NOMO-1 treated with DMSO at 0.1 percent for 48 hours (cell line): ENCODE results near the gene DHX35.

Experiments
- DNase-seq: peaks from one replicate; lab custom pipeline; 2025; ENCODE audit not compliant: unreplicated experiment; lab: John Stamatoyannopoulos, UW

DHX35 gene

GRCh38 chr20:39019027-39019426, 56.9 kb downstream of the DHX35 start:
- DNase-seq = no peak

- DNase-seq = no peak
These were observed 57.7 kb downstream of the DHX35 start for GRCh38 chr20:39019805-39020325.

- DNase-seq = no peak
These were observed 59.6 kb downstream of the DHX35 start for GRCh38 chr20:39021748-39022147.

- DNase-seq = no peak
These were observed 63.7 kb downstream of the DHX35 start for GRCh38 chr20:39025883-39026282.

- no peak for DNase-seq
These were observed 67.2 kb downstream of the DHX35 start for GRCh38 chr20:39029364-39029763.

GRCh38 chr20:39032997-39033396, 70.9 kb downstream of the DHX35 start:
- no peak for DNase-seq

GRCh38 chr20:39036011-39036410, 73.9 kb downstream of the DHX35 start:
- no peak for DNase-seq

DNA sequence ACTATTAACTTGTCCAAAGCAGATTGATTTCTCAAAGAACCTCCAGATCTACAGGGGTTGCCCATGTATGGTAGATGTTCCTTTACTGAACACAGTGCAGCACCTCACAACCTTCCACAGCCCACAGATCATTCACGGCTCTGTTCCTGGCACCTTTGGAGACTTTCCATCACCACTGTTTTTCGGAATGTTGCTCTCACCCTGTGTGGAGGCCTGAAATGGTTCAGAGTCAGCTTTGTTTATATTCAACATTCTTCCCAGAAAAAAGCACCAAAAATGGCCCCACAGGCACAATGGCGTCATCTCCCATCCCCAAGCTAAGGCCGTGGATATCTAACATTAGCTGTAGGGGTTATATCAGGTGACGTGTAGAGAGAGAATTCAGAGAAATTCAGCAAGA, 74.7 kb downstream of the DHX35 start:
- DNase-seq = no peak

DNA sequence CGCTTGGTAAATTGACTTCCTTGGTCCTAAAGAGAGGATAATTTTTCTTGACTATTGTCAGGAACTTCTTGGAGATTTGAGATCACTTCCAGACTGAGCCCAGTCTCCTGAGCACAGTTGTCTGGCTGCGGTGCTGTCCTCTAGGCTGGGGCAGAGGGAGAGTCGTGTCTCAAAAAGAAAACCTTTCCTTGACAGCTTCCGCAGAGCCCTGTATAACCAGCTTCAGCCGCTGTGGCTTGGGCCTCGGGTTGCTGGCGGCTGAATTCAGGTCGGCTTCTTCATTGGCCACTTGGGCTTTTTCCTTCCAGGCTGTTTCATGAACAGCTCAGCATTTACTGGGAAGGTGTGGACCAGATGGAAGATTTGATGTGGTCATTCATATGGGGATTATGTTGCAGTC, 75.9 kb downstream of the DHX35 start:
- DNase-seq = no peak

- DNase-seq = no peak
These were observed 76.4 kb downstream of the DHX35 start for GRCh38 chr20:39038495-39038894.

DNA sequence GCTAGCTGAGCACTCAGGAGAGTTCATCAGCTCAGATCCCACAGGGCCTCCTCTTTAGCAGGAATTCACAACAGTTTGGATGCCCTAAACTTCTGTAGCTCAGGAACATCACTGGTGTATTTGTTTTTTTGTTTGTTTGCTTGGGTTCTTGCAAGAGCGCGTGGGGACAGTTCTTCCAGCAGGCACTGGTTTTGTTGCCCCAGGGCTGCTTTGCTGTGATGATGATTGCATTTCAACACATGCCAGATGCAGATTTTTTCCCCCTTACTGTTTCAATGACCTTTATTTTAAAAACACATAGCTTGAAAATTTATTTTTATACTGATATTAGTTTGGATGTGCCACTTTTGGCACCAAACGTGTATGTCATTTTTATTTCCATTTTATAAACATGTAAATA, 77.1 kb downstream of the DHX35 start:
- DNase-seq = no peak

DNA sequence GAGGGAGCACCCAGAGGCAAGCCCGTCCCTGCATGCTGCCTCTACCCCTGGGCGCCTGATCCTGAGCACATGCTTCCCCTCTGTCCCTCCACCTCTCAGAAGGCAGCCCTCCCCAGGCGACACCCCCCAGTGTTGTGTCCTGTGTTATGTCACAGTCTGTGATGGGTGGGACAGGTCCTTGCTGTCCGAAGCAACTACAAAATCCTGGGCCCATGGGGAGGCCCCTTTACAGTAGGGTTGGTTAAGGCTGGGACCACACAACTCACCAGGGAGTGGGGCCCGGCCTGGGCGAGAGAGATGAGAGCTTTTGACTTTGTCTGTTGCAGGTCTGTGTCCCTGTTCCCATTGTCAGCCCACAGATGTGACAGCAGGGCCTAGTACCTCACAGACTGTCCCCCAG, 78.0 kb downstream of the DHX35 start:
- DNase-seq = no peak

DNA sequence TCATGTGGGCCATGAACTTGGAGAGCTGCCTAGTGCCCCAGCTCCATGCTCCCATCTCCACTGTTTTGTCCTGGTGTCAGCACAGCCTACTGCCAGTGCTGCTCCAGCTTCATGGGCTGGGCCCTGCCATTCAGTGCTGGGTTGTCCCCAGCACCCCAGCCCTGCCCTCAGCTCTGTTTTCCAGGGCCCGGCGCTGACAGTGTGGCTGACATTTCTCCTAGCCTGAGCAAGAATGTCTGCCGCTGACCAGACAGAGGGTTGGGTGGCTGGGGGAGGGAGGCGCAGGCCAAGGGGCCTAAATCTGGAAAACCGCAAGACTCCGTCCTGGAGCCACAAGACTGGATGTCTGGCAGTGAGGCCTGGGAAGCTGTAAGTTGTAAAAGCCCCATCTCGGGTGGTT, 78.9 kb downstream of the DHX35 start:
- DNase-seq = no peak

DNA sequence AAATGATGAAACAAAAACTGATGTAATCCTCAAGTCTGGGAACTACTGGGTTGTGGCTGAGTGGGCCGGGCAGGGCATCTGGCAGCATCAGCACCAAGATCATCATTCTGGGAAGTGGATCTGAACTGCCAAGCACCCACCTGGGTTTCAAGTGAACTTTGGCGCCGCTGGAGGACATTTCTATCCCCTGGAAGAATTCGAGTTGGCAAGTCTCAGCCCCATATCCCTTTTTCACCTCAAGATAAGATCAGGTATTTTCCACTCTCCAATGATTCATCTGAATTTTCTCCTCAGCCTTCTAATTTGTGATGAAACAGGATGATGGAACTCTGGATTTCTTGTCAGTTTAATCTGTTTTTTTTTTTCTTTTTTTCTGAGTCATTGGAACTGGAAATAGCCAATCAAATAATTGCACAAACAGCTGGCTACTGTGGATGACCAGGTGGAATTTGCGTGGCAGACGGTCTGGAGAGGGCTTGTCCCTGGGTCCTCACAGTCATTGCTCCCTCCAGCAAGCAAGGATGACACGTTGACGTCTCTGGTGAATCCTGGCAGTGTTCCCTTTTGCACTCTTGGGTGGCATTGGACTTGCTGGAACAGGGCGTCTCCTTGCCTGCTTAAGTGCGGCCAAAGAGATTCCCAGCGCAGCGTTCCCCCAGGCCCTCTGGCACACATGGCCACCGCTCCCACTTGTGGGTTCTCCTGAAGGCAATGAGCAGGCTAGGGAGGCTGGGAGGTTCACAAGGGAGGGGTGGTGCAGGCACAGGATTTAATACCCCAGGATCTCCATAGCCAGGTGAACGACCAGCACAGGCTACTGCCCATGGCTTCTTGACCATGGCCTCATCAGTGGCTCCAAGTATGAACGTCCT, 80.4 kb downstream of the DHX35 start:
- no peak for DNase-seq

GRCh38 chr20:39044501-39044900, 82.4 kb downstream of the DHX35 start:
- DNase-seq = no peak

DNA sequence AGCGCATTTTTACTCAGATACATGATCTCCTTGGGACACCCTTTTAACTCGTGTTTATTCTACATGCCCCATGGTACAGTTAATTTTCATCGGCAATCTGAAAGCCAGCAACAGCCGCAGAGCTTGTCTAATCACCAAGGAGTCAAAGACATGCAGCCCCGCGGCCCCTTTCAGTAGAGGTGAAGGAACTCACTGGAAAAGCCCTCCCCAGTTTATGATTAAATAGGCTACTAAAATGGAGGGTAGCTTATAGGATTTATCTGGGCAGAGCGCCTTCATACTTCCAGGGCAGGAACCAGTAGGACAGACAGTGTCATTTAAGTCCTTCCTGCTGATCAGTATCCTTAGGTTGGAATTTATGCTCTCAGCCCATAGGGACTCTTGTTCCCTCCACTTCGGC, 83.5 kb downstream of the DHX35 start:
- no peak for DNase-seq

DNA sequence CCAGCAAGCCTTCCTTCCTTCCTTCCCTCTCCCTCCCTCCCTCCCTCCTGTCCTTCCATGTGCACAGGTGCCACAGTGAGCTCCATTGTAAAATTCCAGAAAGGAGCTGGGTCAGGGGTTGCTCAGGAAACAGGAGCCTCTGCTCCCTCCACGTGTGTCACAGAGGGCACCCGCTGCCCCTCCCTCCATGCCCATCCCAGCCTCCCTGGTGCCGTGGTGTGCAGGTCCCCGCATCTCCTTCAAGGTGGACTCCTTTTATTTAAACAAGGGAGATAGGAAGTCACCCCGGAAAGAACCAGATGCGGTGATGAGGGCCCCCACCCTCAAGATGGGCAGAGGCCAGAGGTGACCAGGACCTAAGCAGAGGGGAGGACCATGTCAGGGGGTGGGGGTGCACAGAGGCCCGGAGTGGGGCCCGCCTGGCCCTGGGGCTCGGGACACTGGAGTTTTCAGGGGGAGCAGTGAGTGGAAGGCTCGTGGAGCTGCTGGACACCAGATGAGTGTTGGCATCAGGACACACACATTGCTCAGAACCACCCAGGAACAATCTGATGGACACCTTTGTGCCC, 85.4 kb downstream of the DHX35 start:
- no peak for DNase-seq

DNA sequence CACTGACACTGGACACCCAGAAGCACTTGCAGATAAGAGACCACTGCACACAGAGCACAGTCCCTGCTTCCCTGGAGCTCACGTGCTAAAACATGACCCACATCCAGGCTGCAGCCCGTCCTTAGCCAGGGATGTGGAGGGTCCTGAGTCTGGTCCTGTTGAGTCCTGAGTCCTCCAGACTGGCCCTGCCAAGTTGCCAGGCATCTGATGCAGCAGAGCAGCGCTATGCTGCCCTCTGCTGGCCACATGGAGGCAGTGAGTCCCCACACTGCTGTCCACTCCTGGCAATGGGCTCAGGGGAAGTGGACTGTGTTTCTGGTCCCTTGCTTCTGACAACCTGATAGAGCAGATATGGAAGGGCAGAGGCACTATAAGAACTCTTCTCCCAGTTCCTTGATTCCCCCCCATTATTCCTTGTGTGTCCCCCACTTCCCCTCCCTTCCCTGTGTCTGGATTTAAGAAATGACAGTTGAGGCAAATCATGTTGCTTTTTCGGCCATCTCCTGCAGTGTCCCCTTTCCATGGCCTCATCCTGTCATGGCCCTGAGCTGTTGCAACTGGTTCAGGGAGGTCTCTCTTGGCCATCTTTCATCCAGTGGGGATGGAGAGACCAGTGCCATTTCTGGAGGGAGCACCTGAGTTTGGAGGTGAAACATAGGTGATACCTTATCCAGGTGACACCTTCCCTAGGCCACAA, 86.0 kb downstream of the DHX35 start:
- DNase-seq = peak; percentile 35

- no peak for DNase-seq
These were observed 87.0 kb downstream of the DHX35 start for GRCh38 chr20:39049148-39049547.

- DNase-seq = peak; percentile 29
These were observed 87.8 kb downstream of the DHX35 start for GRCh38 chr20:39049684-39050554.

GRCh38 chr20:39050555-39050902, 88.4 kb downstream of the DHX35 start:
- no peak for DNase-seq
